Esophagus muscularis mucosa (tissue), 4 donors: ENCODE results near the gene ZNF169. TPM values are rescaled to one million over a fixed set of nuclear protein-coding genes. Genes with fewer than 3 reads are reported as not detected.
"Not testable (repeated sequence)": the region's sequence is repeated elsewhere in the genome, so short reads cannot be mapped to it uniquely, and the experiment has no call there.

Experiments used
- DNase-seq: peaks from one replicate; pipeline ENCODE4 v3.0.0-alpha.2; 2017; ENCODE audit errors: extremely low spot score
- H3K27ac ChIP-seq, 4 donors: fragments of 200-600 bp; sonication (generic); replicated peaks in 1 of 4; 1 replicate in 3 of 4; 2 replicates in 1 of 4; pipeline ENCODE4 v1.5.1; 2016 to 2019; ENCODE audit warnings: mild to moderate bottlenecking in 1 of 4
- H3K27me3 ChIP-seq, 4 donors: fragments of 200-600 bp; sonication (generic); one replicate each; pipeline versions ENCODE4 v1.5.1 to v1.6.0; 2016 to 2019
- H3K36me3 ChIP-seq, 4 donors: fragments of 200-600 bp; sonication (generic); one replicate each; pipeline ENCODE4 v1.5.1; 2016 to 2019
- H3K4me1 ChIP-seq, 4 donors: fragments of 200-600 bp; sonication (generic); one replicate each; pipeline ENCODE4 v1.5.1; 2016 to 2019
- H3K4me3 ChIP-seq, 4 donors: fragments of 200-600 bp; sonication (generic); 1 replicate in 2 of 4; 2 replicates in 2 of 4; pipeline ENCODE4 v1.5.1; 2016 to 2019; ENCODE audit warnings: mild to moderate bottlenecking in 4 of 4, moderate library complexity in 1 of 4
- H3K9me3 ChIP-seq, 4 donors: fragments of 200-600 bp; sonication (generic); 1 replicate in 3 of 4; 2 replicates in 1 of 4; pipeline ENCODE4 v1.5.1; 2016 to 2019
- CTCF ChIP-seq, 3 experiments: fragments of 200-600 bp in 2 of 3; fragments of 450-650 bp in 1 of 3; sonication (generic) in 2 of 3; IDR thresholded peaks; one replicate each; pipeline ENCODE4 v1.5.1; 2017 to 2019; ENCODE audit warnings: antibody characterized with exemption in 3 of 3, mild to moderate bottlenecking in 2 of 3, moderate library complexity in 1 of 3
- EP300 ChIP-seq: sonication (generic); formaldehyde crosslinking; IDR thresholded peaks from one replicate; pipeline ENCODE4 v1.6.1; 2017; ENCODE audit warnings: antibody characterized with exemption
- POLR2A ChIP-seq: fragments of 450-650 bp; IDR thresholded peaks from one replicate; pipeline ENCODE4 v1.6.1; 2017; ENCODE audit warnings: antibody characterized with exemption, moderate library complexity, mild to moderate bottlenecking, low read depth
- POLR2AphosphoS5 ChIP-seq, 2 donors: sonication (generic); formaldehyde crosslinking; IDR thresholded peaks; one replicate each; pipeline ENCODE4 v1.6.1; 2017; ENCODE audit warnings: antibody characterized with exemption in 2 of 2
- WGBS: methylation state at CpG from one replicate; pipeline ENCODE4 v1.1.5; 2018; 5-methylcytosine and 5-hydroxymethylcytosine counted together
- intact Hi-C: fragments of 100-400 bp; cut with DNase I; formaldehyde crosslinking; loops from one replicate; pipeline ENCODE4 v1.15.1; 2023
- total RNA-seq, 4 donors: library from RNA; depleted of rRNA; stranded (reverse); fragments of >200 nt; gene quantifications; one replicate each; pipeline versions ENCODE4 v1.1.0 to v1.2.1, GENCODE V29; 2016

ZNF169 gene
- total RNA-seq, 4 donors from 2014 or later = 3.7 to 5.3 (median 4.3) TPM

DNA sequence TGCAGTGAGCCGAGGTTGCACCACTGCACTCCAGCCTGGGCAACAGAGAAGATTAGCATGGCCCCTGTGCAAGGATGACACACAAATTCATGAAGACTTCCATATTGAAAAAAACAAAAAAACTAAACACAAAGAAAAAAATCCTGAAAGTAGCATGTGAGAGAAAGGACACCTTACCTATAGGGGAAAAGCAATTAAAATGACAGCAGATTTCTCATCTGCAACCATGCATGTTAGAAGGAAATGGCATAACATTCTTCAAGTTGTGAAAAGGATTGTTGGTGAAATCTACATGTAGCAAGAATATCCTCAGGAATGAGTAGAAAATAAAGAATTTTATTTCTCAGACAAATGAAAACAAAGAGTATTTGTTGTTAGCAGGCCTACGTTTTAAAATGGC is 13.4 kb upstream of the ZNF169 start:
- no peaks in the 10 kb centered on the region for H3K9me3 ChIP-seq
- no peaks in the 10 kb centered on the region for H3K27me3 ChIP-seq
- no peak overlapping the region for H3K4me3 ChIP-seq
- H3K4me1 ChIP-seq = no peaks in the 10 kb centered on the region
- H3K36me3 ChIP-seq = no peaks in the 10 kb centered on the region
- no peak for DNase-seq
- H3K27ac ChIP-seq = no peak overlapping the region
- WGBS = 85% methylated on average over 2 of the region's 2 CpGs
- TF ChIP-seq CTCF (IDR thresholded peaks at IDR 0.05) (no peak), EP300 (no peak), POLR2A (no peak), POLR2AphosphoS5 (IDR thresholded peaks at IDR 0.05) (no peak)
- intact Hi-C loops = no loop called here

DNA sequence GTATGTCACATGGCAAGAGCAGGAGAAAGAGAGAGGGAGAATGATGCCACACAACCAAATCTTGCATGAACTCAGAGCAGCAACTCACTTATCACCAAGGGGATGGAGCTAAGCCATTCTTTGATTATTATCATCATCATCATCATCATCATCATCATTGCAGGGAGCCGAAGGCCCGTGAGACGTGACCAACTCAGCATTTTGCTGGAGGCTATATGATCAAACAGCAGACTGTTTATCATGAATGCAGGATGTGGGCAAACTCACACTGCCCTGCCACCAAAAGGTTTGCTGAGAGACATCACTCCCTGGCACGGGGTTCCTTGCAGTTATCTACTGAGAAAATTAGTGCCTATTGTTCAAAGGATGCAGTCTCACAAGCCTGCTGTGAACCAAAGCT is 8.6 kb upstream of the ZNF169 start:
- 64% methylated on average over 4 of the region's 4 CpGs for WGBS
- Histone ChIP-seq H3K27ac (no peak overlapping the region), H3K4me3 (no peak overlapping the region), H3K27me3 (no peaks in the 10 kb centered on the region), H3K36me3 (no peaks in the 10 kb centered on the region), H3K4me1 (no peaks in the 10 kb centered on the region), H3K9me3 (no peaks in the 10 kb centered on the region)
- intact Hi-C loops = no loop called here
- DNase-seq = no peak
- no peak for TF ChIP-seq CTCF (IDR thresholded peaks at IDR 0.05)

DNA sequence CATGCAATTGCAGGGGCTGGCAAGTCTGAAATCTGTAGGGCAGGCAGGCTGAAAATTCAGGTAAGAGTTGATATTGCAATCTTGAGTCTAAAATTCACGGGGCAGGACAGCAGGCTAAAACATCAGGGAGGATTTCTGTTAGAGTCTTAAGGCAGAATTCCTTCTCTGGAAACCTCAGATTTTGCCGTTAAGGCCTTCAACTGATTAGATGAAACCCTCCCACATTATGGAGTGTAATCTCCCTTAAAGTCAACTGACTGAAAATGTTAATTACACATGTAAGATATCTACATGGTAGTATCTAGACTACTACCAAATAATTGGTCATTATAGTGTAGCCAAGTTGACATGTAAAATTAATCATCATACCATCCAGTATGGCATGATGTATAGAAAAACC is 3.1 kb upstream of the ZNF169 start:
- intact Hi-C loops = no loop called here
- WGBS = 83% methylated on average over 2 of the region's 2 CpGs
- no peak for DNase-seq
- peaks cover 9 to 23% (median 18%) of the 10 kb centered on the region in 4 donors for H3K4me1 ChIP-seq
- H3K27ac ChIP-seq = no peak overlapping the region
- H3K27me3 ChIP-seq = no peaks in the 10 kb centered on the region
- TF ChIP-seq CTCF (IDR thresholded peaks at IDR 0.05) (no peak), EP300 (no peak), POLR2AphosphoS5 (IDR thresholded peaks at IDR 0.05) (no peak), POLR2A (no peak)
- H3K36me3 ChIP-seq = no peaks in the 10 kb centered on the region
- no peak overlapping the region for H3K4me3 ChIP-seq
- H3K9me3 ChIP-seq = no peaks in the 10 kb centered on the region

DNA sequence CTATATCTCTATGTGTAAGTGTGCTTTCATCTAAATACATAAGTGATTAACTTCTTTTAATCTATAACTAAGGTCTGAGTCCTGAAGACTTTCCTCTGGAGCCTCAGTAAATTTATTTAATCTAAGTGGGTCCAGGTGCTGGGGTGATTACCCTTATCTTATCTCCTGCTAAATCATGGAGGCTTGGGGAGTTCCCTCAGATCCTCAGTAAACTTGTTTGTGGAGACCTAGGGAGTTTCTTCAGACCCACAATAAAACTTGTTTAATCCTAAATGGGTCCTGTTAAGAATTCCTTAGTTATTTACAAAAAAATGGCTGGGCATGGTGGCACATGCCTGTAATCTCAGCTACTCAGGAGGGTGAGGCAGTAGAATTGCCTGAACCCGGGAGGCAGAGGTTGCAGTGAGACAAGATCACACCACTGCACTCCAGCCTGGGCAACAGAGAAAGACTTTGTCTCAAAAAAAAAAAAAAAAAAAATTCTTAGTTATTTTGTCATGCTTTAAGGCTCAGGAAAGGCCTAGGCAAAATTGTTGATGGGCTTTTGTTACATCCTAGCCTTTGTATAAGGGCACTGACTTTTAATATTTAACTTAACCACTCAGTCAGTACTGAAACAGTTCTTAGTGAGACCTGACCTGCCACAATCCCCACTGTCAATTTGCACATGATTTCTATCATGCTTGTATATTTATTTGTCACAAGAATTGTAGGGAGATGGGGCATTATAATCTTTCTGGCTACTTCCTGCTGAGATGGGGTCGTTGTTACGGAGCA is 6.7 kb downstream of the ZNF169 start:
- H3K4me1 ChIP-seq, H3K27me3 ChIP-seq, DNase-seq, H3K4me3 ChIP-seq, H3K9me3 ChIP-seq, H3K27ac ChIP-seq, intact Hi-C loops, H3K36me3 ChIP-seq: not testable (repeated sequence)
- 71% methylated on average over 3 of the region's 3 CpGs for WGBS

- no peaks in the 10 kb centered on the region for H3K27me3 ChIP-seq
- no peak overlapping the region for H3K27ac ChIP-seq
- H3K9me3 ChIP-seq = no peaks in the 10 kb centered on the region
- intact Hi-C loops = no loop called here
- H3K4me3 ChIP-seq = no peak overlapping the region
- TF ChIP-seq POLR2A (no peak), CTCF (IDR thresholded peaks at IDR 0.05) (no peak), EP300 (no peak), POLR2AphosphoS5 (IDR thresholded peaks at IDR 0.05) (no peak)
- peaks cover 0 to 2% (median under 1%) of the 10 kb centered on the region in 4 donors for H3K36me3 ChIP-seq
- WGBS = 83% methylated on average over 8 of the region's 8 CpGs
- DNase-seq = no peak
- no peaks in the 10 kb centered on the region for H3K4me1 ChIP-seq
Observed at GRCh38 chr9:94269264-94269663, 10.2 kb downstream of the ZNF169 start.
